BE2C (cell line): ENCODE data around the gene C9orf78.

Experiments
- DNase-seq: peaks from one replicate; pipeline ENCODE4 v3.0.0-alpha.2; 2020
- H3K27me3 ChIP-seq: fragments of 250-450 bp; sonication (Bioruptor Pico); 2 replicates; pipeline ENCODE4 v1.5.1; 2020; ENCODE audit warnings: mild to moderate bottlenecking
- H3K36me3 ChIP-seq: fragments of 250-450 bp; sonication (Bioruptor Pico); 2 replicates; pipeline ENCODE4 v1.5.1; 2020; ENCODE audit warnings: mild to moderate bottlenecking
- H3K4me1 ChIP-seq: fragments of 250-450 bp; sonication (Bioruptor Pico); 2 replicates; pipeline ENCODE4 v1.5.1; 2020
- H3K4me3 ChIP-seq: 2 replicates; pipeline ENCODE4 v1.5.1; 2011; ENCODE audit warnings: low read depth, low read length
- H3K9me3 ChIP-seq: fragments of 250-450 bp; sonication (Bioruptor Pico); 2 replicates; pipeline ENCODE4 v1.5.1; 2020
- TF ChIP-seq, protein P1 (sequence below): IDR thresholded peaks from 2 replicates; pipeline ENCODE4 v1.5.1; 2012; ENCODE audit warnings: mild to moderate bottlenecking, low read depth, low read length

Gene C9orf78

DNA sequence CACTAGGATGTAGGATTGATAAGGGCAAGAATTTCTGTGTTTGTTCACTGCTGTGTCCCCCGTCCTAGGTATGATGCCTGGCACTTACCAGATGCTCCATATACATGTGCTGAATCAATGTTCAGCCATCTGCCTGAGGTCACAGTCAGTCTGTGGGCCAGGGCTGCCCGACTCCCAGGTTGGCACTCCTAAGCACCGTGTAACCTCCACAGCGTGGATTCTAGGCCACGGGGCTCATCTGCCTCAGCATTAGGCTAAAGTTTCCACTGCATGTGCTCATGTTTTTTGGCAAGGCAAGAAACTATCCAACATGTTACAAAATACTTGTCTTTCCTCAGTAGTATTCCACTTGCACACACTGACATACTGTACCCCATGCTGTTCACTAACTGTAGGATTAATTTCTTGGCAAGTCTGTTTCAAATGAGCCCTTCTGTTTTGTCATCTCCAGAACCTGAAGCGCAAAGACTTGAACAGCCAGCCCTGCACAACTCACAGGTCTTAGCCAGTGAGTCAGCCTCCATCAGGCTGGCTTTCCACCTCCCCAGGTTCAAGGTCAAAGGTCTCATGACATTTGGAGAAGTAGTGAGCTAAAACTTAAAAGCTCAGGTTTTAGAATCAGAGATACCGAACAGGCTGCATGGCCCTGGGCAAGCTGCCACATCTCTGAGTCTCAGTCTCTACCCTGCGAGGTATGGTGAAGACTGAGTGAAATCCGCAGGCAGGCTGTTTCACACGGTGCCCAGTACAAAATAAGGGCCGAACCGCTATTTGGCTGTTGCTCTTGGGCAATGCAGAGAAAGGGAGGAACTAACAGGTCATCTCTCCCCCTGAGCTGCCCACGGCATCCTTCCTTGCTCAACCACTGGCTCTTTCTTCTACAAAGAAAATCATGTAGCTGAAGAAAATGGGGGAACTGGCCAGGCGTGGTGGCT, 18.3 kb downstream of the C9orf78 start:
- Histone ChIP-seq H3K4me3 (no peak overlapping the region), H3K9me3 (no peaks in the 10 kb centered on the region), H3K4me1 (no peaks in the 10 kb centered on the region; the same call in 1 of the 2 replicates), H3K27me3 (no peaks in the 10 kb centered on the region), H3K36me3 (peaks cover 60% of the 10 kb centered on the region)
- TF ChIP-seq, protein P1, sequence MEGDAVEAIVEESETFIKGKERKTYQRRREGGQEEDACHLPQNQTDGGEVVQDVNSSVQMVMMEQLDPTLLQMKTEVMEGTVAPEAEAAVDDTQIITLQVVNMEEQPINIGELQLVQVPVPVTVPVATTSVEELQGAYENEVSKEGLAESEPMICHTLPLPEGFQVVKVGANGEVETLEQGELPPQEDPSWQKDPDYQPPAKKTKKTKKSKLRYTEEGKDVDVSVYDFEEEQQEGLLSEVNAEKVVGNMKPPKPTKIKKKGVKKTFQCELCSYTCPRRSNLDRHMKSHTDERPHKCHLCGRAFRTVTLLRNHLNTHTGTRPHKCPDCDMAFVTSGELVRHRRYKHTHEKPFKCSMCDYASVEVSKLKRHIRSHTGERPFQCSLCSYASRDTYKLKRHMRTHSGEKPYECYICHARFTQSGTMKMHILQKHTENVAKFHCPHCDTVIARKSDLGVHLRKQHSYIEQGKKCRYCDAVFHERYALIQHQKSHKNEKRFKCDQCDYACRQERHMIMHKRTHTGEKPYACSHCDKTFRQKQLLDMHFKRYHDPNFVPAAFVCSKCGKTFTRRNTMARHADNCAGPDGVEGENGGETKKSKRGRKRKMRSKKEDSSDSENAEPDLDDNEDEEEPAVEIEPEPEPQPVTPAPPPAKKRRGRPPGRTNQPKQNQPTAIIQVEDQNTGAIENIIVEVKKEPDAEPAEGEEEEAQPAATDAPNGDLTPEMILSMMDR, result no peak
- no peak for DNase-seq

DNA sequence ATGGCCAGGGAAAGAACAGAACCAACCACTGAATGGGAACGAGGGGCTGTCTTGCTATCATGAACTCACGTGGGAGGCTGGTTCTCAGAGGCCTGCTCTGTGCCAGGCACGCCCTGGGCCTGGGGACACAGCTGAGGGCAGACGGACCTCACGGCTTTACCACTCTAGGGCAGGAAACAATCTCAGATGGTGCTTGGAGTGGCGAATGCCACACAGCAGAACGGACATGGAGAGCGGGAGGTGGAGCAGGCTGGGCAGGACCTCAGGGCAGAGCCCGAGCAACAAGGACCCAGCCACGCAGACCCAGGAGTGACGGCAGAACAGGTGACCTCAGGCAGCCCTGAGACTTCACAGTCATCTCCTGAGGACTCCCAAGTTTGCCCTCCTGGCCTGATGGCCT, 19.8 kb downstream of the C9orf78 start:
- DNase-seq, result no peak
- Histone ChIP-seq H3K36me3 (peaks cover 50% of the 10 kb centered on the region), H3K4me1 (no peaks in the 10 kb centered on the region; the same call in 1 of the 2 replicates), H3K4me3 (no peak overlapping the region), H3K9me3 (no peaks in the 10 kb centered on the region), H3K27me3 (no peaks in the 10 kb centered on the region)
- TF ChIP-seq, protein P1, result no peak

DNA sequence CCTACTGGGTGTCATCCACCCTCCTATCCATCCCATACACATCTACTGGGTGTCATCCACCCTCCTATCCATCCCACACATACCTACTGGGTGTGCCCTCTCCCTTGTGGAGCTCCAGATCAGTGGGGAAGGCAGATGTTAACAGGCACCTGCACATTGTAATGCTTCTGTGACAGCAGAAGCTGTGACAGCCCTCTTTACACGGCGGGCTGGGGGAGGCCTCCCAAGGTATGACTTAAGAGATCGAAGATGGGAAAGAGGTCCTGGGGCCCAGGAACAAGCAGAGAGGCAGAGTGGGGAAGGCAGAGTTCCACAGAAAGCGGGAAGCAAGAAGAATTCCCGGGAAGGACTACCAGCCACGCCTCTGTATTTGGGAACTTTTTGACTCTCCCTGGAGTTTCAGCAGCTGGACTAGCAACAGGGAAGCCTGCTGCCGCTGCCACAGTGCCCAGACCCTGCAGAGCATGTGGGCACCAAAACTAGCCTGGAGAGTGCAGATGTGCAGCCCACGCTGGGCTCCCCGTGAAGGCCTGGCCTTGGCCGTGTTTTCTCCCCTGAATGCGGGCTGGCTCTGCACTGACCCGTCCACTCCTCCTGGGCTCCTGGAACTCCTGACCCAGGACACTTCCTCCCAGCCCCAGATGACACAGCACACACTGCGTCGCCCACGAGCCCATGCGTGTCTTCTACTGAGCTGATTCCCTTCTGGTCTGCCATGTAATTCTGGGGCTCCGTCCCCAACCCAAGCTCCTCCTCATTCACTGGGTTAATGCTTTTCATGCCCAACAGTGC, 20.4 kb downstream of the C9orf78 start:
- no peaks in the 10 kb centered on the region; the same call in 1 of the 2 replicates for H3K4me1 ChIP-seq
- DNase-seq, result no peak
- H3K4me3 ChIP-seq, result no peak overlapping the region
- no peaks in the 10 kb centered on the region for H3K9me3 ChIP-seq
- TF ChIP-seq, protein P1, result no peak
- H3K36me3 ChIP-seq, result peaks cover 54% of the 10 kb centered on the region
- H3K27me3 ChIP-seq, result no peaks in the 10 kb centered on the region

DNA sequence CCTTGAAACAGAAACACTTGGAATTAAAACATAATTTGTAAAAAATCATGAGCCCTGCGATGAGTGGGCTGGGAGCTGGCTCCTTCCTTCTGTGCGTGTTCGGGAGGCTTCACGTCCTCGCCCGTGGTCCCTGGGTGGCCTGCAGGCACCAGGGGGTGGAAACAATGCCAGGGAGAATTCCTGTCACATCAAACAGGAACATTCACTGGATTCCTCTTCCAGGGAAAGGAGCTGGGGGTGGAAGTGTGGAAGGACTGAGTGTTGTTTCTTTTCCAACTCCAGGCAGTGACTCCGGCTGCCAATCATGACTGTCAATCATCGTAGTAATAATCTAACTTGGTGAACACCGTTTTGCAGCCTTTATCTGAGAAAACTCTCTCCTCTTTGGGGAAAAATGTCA, 21.4 kb downstream of the C9orf78 start:
- peaks cover 61% of the 10 kb centered on the region for H3K36me3 ChIP-seq
- TF ChIP-seq, protein P1, result no peak
- H3K27me3 ChIP-seq, result no peaks in the 10 kb centered on the region
- H3K4me3 ChIP-seq, result no peak overlapping the region
- no peaks in the 10 kb centered on the region; the same call in 1 of the 2 replicates for H3K4me1 ChIP-seq
- H3K9me3 ChIP-seq, result no peaks in the 10 kb centered on the region
- DNase-seq, result no peak

DNA sequence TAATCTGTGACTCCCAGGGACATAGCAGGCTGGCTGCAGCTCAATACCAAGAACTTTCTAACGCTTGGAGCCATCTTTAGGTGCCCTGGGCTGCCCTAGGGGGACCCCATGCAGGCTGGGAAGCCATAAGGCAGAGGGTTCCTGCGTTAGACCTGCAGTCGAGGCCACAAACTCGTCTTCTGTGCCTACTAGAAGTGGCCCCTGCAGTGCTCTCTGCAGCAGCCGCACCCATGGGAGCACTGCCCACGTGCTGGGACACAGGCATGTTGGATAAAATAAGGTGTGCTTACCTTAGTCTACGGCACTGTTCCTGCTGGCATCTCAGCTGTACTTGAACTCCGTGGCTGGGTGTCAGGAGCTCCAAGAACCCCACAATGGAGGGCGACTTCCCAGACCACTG, 22.7 kb downstream of the C9orf78 start:
- no peaks in the 10 kb centered on the region for H3K27me3 ChIP-seq
- DNase-seq, result no peak
- no peak overlapping the region for H3K4me3 ChIP-seq
- TF ChIP-seq, protein P1, result no peak
- H3K4me1 ChIP-seq, result no peaks in the 10 kb centered on the region; the same call in 1 of the 2 replicates
- H3K36me3 ChIP-seq, result peaks cover 60% of the 10 kb centered on the region
- no peaks in the 10 kb centered on the region for H3K9me3 ChIP-seq
